ENCODE data around the gene MED12L.

The MED12L gene

GRCh38 chr3:151432616-151433372 is 347.3 kb downstream of the MED12L start:
- ChIA-PET POLR2A (no interaction called here), CTCF (interaction anchor here (1.6 kb wide), 1 partner anchor 406 kb away, joined by 3 read pairs; no protein-coding TSS in a partner anchor)
- H3K9me3 ChIP-seq (ENCODE audit: control insufficient read depth, insufficient read depth, low read depth, low read length) = no peaks in the 10 kb centered on the region
- no peak overlapping the region for H3K4me3 ChIP-seq (ENCODE audit: low read depth, low read length)
- H3K27ac ChIP-seq (ENCODE audit: extremely low read depth, low read depth, low read length) = no peak overlapping the region
- H3K36me3 ChIP-seq (ENCODE audit: control insufficient read depth in 2 of 2, insufficient read depth in 1 of 2, low read length in 2 of 2) = peaks cover 0 to 6% of the 10 kb centered on the region in 2 experiments; a peak in 1 of 3 replicates
- H3K4me1 ChIP-seq (ENCODE audit: control insufficient read depth, insufficient read depth, low read length) = no peaks in the 10 kb centered on the region
- TF ChIP-seq ZNF501 (tag by site-specific recombination; IDR thresholded peaks at IDR 0.05) = no peak
- TF ChIP-seq ZFP41 (tag by site-specific recombination; IDR thresholded peaks at IDR 0.05; ENCODE audit: borderline replicate concordance) = no peak
- TF ChIP-seq ZNF560 (tag by site-specific recombination; IDR thresholded peaks at IDR 0.05; ENCODE audit: borderline replicate concordance) = no peak
- TF ChIP-seq PBX3 (CRISPR knock-in tag; IDR thresholded peaks at IDR 0.05) = no peak
- TF ChIP-seq ZBTB1 (tag by site-specific recombination; IDR thresholded peaks at IDR 0.05) = no peak

GRCh38 chr3:151434151-151434890 is 348.9 kb downstream of the MED12L start:
- POLR2A ChIA-PET = no interaction called here
- Histone ChIP-seq H3K27ac (ENCODE audit: extremely low read depth, low read depth, low read length) (no peak overlapping the region), H3K9me3 (ENCODE audit: control insufficient read depth, insufficient read depth, low read depth, low read length) (no peaks in the 10 kb centered on the region), H3K4me1 (ENCODE audit: control insufficient read depth, insufficient read depth, low read length) (no peaks in the 10 kb centered on the region), H3K36me3 (ENCODE audit: control insufficient read depth in 2 of 2, insufficient read depth in 1 of 2, low read length in 2 of 2) (peaks cover 0 to 6% of the 10 kb centered on the region in 2 experiments; a peak in 1 of 3 replicates), H3K4me3 (ENCODE audit: low read depth, low read length) (no peak overlapping the region)
- CTCF ChIA-PET = interaction anchor here (0.5 to 1.7 kb wide), 5 partner anchors 9 to 412 kb away, joined by 3 to 10 read pairs (median 4); no protein-coding TSS in a partner anchor
- TF ChIP-seq ZXDB (tag by site-specific recombination; IDR thresholded peaks at IDR 0.05) (no peak), ZNF639 (tag by site-specific recombination; IDR thresholded peaks at IDR 0.05) (no peak), ZNF202 (tag by site-specific recombination; IDR thresholded peaks at IDR 0.05; ENCODE audit: borderline replicate concordance) (no peak), YY2 (tag by site-specific recombination; IDR thresholded peaks at IDR 0.05) (no peak), ZNF501 (tag by site-specific recombination; IDR thresholded peaks at IDR 0.05) (no peak), ZSCAN16 (tag by site-specific recombination; IDR thresholded peaks at IDR 0.05) (no peak)

- no peak overlapping the region for H3K27ac ChIP-seq (ENCODE audit: extremely low read depth, low read depth, low read length)
- no peaks in the 10 kb centered on the region for H3K36me3 ChIP-seq (ENCODE audit: control insufficient read depth in 2 of 2, insufficient read depth in 1 of 2, low read length in 2 of 2)
- no peak overlapping the region for H3K4me3 ChIP-seq (ENCODE audit: low read depth, low read length)
- H3K9me3 ChIP-seq (ENCODE audit: control insufficient read depth, insufficient read depth, low read depth, low read length) = no peaks in the 10 kb centered on the region
- ChIA-PET CTCF (interaction anchor here (7.1 kb wide), 1 partner anchor 401 kb away, joined by 48 read pairs; no protein-coding TSS in a partner anchor), POLR2A (no interaction called here)
- no peaks in the 10 kb centered on the region for H3K4me1 ChIP-seq (ENCODE audit: control insufficient read depth, insufficient read depth, low read length)
- no peak for TF ChIP-seq ZNF785 (tag by site-specific recombination; IDR thresholded peaks at IDR 0.05)
- no peak for TF ChIP-seq ZNF292 (tag by site-specific recombination; IDR thresholded peaks at IDR 0.05; ENCODE audit: borderline replicate concordance, low read depth)
- TF ChIP-seq ZNF585B (tag by site-specific recombination; IDR thresholded peaks at IDR 0.05) = no peak
- no peak for TF ChIP-seq ZNF148 (tag by site-specific recombination; IDR thresholded peaks at IDR 0.05; ENCODE audit: borderline replicate concordance)
- TF ChIP-seq ZNF473 (tag by site-specific recombination; IDR thresholded peaks at IDR 0.05) = no peak
Observed at GRCh38 chr3:151436675-151437446, 351.4 kb downstream of the MED12L start.

All from HEK293 (cell line).